Measurements from ENCODE around the gene COQ2. TPM values are rescaled to one million over a fixed set of nuclear protein-coding genes. Genes with fewer than 3 reads are reported as not detected.

Gene COQ2
- total and polyA plus RNA-seq, 2 of the 13 experiments (the other 11 are each of a cell fraction or from before 2014, with no cell fraction given) = 10.1 to 17.3 TPM

DNA sequence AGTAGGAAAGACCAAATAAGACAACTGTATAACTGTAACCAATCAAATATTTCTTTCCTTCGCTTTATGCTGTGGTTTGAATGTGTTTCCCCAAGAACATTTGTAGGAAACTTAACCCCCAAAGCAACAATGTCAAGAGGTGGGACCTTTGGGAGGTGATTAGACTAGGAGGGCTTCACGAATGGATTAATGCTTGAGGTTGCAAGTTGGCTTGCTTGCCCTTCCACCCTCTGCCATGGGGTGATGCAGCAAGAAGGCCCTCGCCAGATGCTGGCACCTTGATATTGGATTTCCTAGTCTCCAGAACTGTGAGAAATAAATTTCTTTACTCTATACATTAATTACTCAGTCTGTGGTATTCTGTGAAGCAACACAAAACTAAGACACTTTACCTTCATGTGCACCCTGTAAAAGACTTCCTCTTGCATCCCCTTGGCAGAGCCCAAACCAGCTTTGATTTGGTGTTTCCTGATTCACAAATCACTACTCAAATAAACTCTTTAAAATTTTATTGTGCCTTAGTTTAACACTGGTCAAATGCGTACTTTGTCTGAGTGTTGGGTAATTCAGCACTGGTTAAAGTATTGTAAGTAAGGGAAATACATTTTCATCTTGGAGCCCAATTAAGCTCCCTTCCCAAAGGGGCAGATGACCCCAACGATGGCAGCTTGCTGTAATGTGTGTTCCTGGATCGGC lies 59.9 kb downstream of the COQ2 start:
- Histone ChIP-seq H3K36me3 (replicated peaks in 1 of 2; ENCODE audit: control insufficient read depth in 1 of 2, insufficient read depth in 2 of 2, low read length in 2 of 2) (no peaks in the 10 kb centered on the region), H3K9me3 (ENCODE audit: low read length) (no peaks in the 10 kb centered on the region), H4K20me1 (ENCODE audit: insufficient read depth, low read length) (no peaks in the 10 kb centered on the region), H2AFZ (ENCODE audit: low read length) (no peak overlapping the region), H3K9ac (ENCODE audit: insufficient read depth, low read depth, low read length) (no peak overlapping the region), H3K79me2 (ENCODE audit: insufficient read depth, low read length) (no peaks in the 10 kb centered on the region), H3K4me2 (ENCODE audit: low read depth, low read length) (no peak overlapping the region), H3K4me3 (replicated peaks in 1 of 3; ENCODE audit: insufficient read depth in 1 of 3, low read depth in 2 of 3, low read length in 3 of 3) (no peak overlapping the region), H3K27me3 (ENCODE audit: control insufficient read depth in 1 of 2, insufficient read depth in 2 of 2, low read length in 2 of 2) (no peaks in the 10 kb centered on the region), H3K27ac (ENCODE audit: extremely low read length, insufficient read depth, low read length) (no peak overlapping the region), H3K4me1 (ENCODE audit: insufficient read depth, low read length) (0 out of 2 replicates have a peak, but pooled peaks cover 3% of the 10 kb centered on the region)
- in situ Hi-C loops (cut with HindIII; ENCODE audit: extremely low pct_ligation_motif_present, low pct_unique_long_range_greater_than_20kb) = no loop called here
- TF ChIP-seq DMAP1 (CRISPR knock-in tag; IDR thresholded peaks at IDR 0.05) (no peak), ZNF652 (CRISPR knock-in tag; IDR thresholded peaks at IDR 0.05; ENCODE audit: borderline replicate concordance, low read depth) (no peak), PPARG (CRISPR knock-in tag; conservative IDR thresholded peaks at IDR 0.05) (no peak), PHF5A (CRISPR knock-in tag; IDR thresholded peaks at IDR 0.05; ENCODE audit: low read depth, unreplicated experiment) (no peak), ZNF331 (CRISPR knock-in tag; IDR thresholded peaks at IDR 0.05) (no peak), ADNP (CRISPR knock-in tag; IDR thresholded peaks at IDR 0.05) (no peak), ZNF251 (CRISPR knock-in tag; IDR thresholded peaks at IDR 0.05) (no peak), KLF12 (CRISPR knock-in tag; IDR thresholded peaks at IDR 0.05; ENCODE audit: borderline replicate concordance) (no peak)
- TF ChIP-seq, protein P1, sequence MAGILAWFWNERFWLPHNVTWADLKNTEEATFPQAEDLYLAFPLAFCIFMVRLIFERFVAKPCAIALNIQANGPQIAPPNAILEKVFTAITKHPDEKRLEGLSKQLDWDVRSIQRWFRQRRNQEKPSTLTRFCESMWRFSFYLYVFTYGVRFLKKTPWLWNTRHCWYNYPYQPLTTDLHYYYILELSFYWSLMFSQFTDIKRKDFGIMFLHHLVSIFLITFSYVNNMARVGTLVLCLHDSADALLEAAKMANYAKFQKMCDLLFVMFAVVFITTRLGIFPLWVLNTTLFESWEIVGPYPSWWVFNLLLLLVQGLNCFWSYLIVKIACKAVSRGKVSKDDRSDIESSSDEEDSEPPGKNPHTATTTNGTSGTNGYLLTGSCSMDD (CRISPR knock-in tag; IDR thresholded peaks at IDR 0.05) = no peak
- TF ChIP-seq, protein P2, sequence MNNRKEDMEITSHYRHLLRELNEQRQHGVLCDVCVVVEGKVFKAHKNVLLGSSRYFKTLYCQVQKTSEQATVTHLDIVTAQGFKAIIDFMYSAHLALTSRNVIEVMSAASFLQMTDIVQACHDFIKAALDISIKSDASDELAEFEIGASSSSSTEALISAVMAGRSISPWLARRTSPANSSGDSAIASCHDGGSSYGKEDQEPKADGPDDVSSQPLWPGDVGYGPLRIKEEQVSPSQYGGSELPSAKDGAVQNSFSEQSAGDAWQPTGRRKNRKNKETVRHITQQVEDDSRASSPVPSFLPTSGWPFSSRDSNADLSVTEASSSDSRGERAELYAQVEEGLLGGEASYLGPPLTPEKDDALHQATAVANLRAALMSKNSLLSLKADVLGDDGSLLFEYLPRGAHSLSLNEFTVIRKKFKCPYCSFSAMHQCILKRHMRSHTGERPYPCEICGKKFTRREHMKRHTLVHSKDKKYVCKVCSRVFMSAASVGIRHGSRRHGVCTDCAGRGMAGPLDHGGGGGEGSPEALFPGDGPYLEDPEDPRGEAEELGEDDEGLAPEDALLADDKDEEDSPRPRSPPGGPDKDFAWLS (CRISPR knock-in tag; IDR thresholded peaks at IDR 0.05; ENCODE audit: borderline replicate concordance) = no peak
- TF ChIP-seq, protein P3, sequence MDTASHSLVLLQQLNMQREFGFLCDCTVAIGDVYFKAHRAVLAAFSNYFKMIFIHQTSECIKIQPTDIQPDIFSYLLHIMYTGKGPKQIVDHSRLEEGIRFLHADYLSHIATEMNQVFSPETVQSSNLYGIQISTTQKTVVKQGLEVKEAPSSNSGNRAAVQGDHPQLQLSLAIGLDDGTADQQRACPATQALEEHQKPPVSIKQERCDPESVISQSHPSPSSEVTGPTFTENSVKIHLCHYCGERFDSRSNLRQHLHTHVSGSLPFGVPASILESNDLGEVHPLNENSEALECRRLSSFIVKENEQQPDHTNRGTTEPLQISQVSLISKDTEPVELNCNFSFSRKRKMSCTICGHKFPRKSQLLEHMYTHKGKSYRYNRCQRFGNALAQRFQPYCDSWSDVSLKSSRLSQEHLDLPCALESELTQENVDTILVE (CRISPR knock-in tag; IDR thresholded peaks at IDR 0.05) = no peak
- TF ChIP-seq, protein P4, sequence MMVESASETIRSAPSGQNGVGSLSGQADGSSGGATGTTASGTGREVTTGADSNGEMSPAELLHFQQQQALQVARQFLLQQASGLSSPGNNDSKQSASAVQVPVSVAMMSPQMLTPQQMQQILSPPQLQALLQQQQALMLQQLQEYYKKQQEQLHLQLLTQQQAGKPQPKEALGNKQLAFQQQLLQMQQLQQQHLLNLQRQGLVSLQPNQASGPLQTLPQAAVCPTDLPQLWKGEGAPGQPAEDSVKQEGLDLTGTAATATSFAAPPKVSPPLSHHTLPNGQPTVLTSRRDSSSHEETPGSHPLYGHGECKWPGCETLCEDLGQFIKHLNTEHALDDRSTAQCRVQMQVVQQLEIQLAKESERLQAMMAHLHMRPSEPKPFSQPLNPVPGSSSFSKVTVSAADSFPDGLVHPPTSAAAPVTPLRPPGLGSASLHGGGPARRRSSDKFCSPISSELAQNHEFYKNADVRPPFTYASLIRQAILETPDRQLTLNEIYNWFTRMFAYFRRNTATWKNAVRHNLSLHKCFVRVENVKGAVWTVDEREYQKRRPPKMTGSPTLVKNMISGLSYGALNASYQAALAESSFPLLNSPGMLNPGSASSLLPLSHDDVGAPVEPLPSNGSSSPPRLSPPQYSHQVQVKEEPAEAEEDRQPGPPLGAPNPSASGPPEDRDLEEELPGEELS (CRISPR knock-in tag; IDR thresholded peaks at IDR 0.05) = no peak
- TF ChIP-seq, protein P5, sequence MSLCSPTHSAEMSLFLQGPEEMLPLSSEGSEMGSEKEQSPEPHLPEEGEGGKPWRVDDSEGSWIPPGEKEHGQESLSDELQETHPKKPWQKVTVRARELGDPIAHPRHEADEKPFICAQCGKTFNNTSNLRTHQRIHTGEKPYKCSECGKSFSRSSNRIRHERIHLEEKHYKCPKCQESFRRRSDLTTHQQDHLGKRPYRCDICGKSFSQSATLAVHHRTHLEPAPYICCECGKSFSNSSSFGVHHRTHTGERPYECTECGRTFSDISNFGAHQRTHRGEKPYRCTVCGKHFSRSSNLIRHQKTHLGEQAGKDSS (CRISPR knock-in tag; IDR thresholded peaks at IDR 0.05; ENCODE audit: borderline replicate concordance, low read depth) = no peak
- no TSS peak for BruUV-seq (replicated peaks)
- WGBS (ENCODE audit: low lambda C conversion rate) = 86% methylated on average over 6 of the region's 6 CpGs
- intact Hi-C loops (cut with micrococcal nuclease; ENCODE audit: unreplicated experiment) = no loop called here
- ChIA-PET POLR2A (no interaction called here), CTCF (ENCODE audit: low intra/inter-chr PET ratio, low total read pairs) (no interaction called here)
- no peak for ATAC-seq
- DNase-seq (ENCODE audit: low spot score) = no peak
- FAIRE-seq = no peak

All from HepG2 (cell line).